Type B pancreatic cell (in vitro differentiated cells): Measurements from ENCODE around the gene ALDH1A1. TPM values are rescaled to one million over a fixed set of nuclear protein-coding genes. Genes with fewer than 3 reads are reported as not detected.

Source experiments
- DNase-seq: peaks from one replicate; pipeline ENCODE4 v3.0.0; 2021; ENCODE audit warnings: mixed read lengths; ENCODE audit not compliant: unreplicated experiment; ENCODE audit errors: extremely low spot score
- H3K27ac Mint-ChIP-seq: 2 replicates; pipeline ENCODE4 v1.8.0; 2021; ENCODE audit warnings: mild to moderate bottlenecking, mixed read lengths
- H3K27me3 Mint-ChIP-seq: 2 replicates; pipeline ENCODE4 v1.8.0; 2021; ENCODE audit warnings: mixed read lengths
- H3K36me3 Mint-ChIP-seq: 2 replicates; pipeline ENCODE4 v1.8.0; 2021; ENCODE audit warnings: mixed read lengths
- H3K4me1 Mint-ChIP-seq: one replicate; pipeline ENCODE4 v1.8.0; 2021; ENCODE audit warnings: mixed read lengths; ENCODE audit not compliant: unreplicated experiment
- H3K4me3 Mint-ChIP-seq: 2 replicates; pipeline ENCODE4 v1.8.0; 2021; ENCODE audit warnings: mild to moderate bottlenecking, mixed read lengths
- H3K9me3 Mint-ChIP-seq: 2 replicates; pipeline ENCODE4 v1.8.0; 2021; ENCODE audit warnings: mixed read lengths
- total RNA-seq: library from RNA; stranded (reverse); gene quantifications from 2 replicates; pipeline ENCODE4 v1.2.1, GENCODE V29; 2021; ENCODE audit warnings: low replicate concordance
- TF ChIP-seq, protein P1 (sequence below): fragments of 200-600 bp; sonication (generic); conservative IDR thresholded peaks from 2 replicates; pipeline ENCODE4 v1.5.0; 2021; ENCODE audit warnings: antibody characterized with exemption, mild to moderate bottlenecking

ALDH1A1 gene
- total RNA-seq, 1 donor from 2014 or later: 242 TPM

DNA sequence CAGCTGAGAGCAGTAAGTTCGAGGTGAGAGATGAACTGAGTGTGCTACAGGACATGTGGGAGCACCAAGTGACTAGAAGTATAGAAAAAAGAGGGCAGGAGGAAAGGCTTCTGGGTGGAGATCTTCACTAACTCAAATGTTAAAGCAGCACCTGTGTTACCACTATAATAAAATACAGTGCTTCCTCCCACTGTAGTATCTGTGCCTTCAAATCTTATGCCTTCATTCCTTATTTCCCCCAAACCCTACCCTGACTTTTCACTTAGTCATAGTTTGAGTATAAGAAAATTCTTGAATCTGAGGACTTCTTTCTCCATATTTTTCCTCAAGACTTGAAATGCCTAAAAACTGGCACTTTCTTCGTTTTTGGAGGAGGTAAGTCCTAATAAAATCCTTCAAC, 61.8 kb downstream of the ALDH1A1 start:
- H3K4me1 Mint-ChIP-seq: no peaks in the 10 kb centered on the region
- H3K27ac Mint-ChIP-seq: no peak overlapping the region
- no peaks in the 10 kb centered on the region for H3K9me3 Mint-ChIP-seq
- TF ChIP-seq, protein P1, sequence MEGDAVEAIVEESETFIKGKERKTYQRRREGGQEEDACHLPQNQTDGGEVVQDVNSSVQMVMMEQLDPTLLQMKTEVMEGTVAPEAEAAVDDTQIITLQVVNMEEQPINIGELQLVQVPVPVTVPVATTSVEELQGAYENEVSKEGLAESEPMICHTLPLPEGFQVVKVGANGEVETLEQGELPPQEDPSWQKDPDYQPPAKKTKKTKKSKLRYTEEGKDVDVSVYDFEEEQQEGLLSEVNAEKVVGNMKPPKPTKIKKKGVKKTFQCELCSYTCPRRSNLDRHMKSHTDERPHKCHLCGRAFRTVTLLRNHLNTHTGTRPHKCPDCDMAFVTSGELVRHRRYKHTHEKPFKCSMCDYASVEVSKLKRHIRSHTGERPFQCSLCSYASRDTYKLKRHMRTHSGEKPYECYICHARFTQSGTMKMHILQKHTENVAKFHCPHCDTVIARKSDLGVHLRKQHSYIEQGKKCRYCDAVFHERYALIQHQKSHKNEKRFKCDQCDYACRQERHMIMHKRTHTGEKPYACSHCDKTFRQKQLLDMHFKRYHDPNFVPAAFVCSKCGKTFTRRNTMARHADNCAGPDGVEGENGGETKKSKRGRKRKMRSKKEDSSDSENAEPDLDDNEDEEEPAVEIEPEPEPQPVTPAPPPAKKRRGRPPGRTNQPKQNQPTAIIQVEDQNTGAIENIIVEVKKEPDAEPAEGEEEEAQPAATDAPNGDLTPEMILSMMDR: no peak
- DNase-seq: no peak
- H3K36me3 Mint-ChIP-seq: no peaks in the 10 kb centered on the region
- no peak overlapping the region for H3K4me3 Mint-ChIP-seq
- no peaks in the 10 kb centered on the region for H3K27me3 Mint-ChIP-seq

DNA sequence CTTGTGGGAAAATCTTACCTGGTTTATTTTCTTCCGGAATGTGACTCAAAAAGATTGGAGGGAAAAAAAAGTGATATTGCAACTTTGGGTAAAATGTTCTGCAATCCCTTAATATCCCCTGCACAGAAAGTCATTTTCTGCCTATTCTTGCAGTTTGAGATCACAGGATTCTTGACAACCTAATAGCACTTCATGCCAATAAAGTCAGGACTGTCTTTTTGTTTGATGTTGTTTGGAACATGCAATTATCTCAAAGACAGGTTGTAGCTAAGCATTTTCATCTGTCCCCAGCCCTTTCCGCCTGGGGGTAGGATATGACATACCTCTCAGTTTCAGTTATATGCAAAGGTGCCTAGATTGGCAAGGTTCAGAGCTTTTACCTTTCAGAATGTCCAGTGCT, 63.9 kb downstream of the ALDH1A1 start:
- no peak overlapping the region for H3K4me3 Mint-ChIP-seq
- no peak for DNase-seq
- peaks cover 7% of the 10 kb centered on the region for H3K9me3 Mint-ChIP-seq
- H3K27me3 Mint-ChIP-seq: peaks cover 3% of the 10 kb centered on the region
- peaks cover 3% of the 10 kb centered on the region for H3K36me3 Mint-ChIP-seq
- peak overlapping the region; percentile 61 for H3K27ac Mint-ChIP-seq
- H3K4me1 Mint-ChIP-seq: no peaks in the 10 kb centered on the region
- TF ChIP-seq, protein P1: no peak

DNA sequence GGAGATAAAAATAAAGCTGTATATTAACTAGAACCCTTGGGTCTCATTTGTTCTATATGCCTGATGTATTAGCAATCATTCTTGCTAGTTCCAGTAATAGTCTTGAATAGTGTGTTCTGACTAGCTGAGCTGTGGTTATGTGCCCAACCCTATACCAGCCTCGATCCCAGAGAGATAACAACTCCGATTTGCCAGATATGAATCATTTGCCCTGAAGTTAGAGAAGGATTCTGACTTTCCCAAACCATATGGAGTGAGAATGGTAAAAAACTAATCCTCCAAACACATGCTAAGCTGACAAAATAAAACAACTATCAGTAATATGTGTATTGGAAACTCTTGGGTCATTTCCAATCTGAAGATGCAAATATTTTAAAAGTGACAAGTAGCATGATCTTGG, 64.8 kb downstream of the ALDH1A1 start:
- no peaks in the 10 kb centered on the region for H3K4me1 Mint-ChIP-seq
- peaks cover 3% of the 10 kb centered on the region for H3K27me3 Mint-ChIP-seq
- no peak for DNase-seq
- H3K36me3 Mint-ChIP-seq: peaks cover 3% of the 10 kb centered on the region
- H3K4me3 Mint-ChIP-seq: no peak overlapping the region
- H3K27ac Mint-ChIP-seq: no peak overlapping the region
- TF ChIP-seq, protein P1: no peak
- H3K9me3 Mint-ChIP-seq: peaks cover 15% of the 10 kb centered on the region

DNA sequence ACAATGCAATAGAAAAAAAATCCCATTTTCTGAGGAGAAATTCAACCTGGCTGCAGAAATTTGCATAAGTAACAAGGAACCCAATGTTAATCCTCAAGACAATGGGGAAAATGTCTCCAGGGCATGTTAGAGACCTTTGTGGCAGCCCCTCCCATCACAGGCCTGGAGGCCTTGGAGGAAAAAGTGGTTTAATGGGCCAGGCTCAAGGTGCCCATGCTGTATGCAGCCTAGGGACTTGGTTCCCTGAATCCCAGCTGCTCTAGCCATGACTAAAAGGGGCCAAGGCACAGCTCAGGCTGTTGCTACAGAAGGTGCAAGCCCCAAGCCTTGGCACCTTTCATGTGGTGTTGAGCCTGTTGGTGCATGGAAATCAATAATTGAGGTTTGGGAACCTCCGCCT, 66.5 kb downstream of the ALDH1A1 start:
- TF ChIP-seq, protein P1: no peak
- no peak for DNase-seq
- Mint-ChIP-seq H3K4me1 (no peaks in the 10 kb centered on the region), H3K9me3 (peaks cover 15% of the 10 kb centered on the region), H3K27ac (no peak overlapping the region), H3K4me3 (no peak overlapping the region), H3K27me3 (peaks cover 3% of the 10 kb centered on the region), H3K36me3 (peaks cover 3% of the 10 kb centered on the region)

DNA sequence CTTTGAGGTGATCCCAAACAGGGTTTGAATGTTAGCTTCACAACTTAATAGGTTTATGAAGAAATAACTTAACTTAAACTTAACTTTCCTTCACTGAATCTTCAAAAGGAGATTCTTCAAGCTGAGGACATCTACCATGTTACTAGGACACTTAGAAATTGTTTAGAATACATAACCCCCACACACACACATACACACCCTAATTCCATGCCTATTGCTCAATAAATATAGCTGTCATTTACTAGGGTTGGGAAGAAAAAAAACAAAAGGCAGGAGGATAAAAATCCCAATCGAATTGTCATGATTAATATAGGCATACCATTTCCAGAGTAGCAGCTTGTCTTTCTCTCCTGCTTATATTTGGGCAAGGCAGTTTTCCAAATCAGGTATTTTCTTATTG, 68.3 kb downstream of the ALDH1A1 start:
- Mint-ChIP-seq H3K4me3 (no peak overlapping the region), H3K36me3 (peaks cover 3% of the 10 kb centered on the region), H3K9me3 (peaks cover 17% of the 10 kb centered on the region), H3K27ac (peak overlapping the region; percentile 90), H3K27me3 (peaks cover 3% of the 10 kb centered on the region), H3K4me1 (no peaks in the 10 kb centered on the region)
- no peak for DNase-seq
- TF ChIP-seq, protein P1: no peak

DNA sequence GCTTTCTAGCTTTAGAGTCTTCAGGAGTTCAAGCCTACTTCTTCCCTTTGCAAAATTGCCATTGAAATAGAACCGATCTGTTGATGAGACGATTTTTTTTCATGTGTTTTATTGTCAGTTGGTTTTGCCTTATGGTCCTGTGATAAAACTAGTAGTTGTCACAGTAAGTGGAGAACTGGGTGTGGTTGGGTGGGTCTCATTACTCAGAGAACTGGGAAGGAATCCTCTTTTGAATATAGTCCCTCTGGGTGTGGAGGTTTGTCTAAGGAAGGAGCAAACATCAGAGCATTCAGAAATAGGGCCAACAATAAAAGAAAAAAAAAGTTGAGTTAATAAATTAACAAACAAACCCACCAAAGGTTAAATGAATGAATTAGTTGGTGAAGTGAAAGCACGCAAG, 69.0 kb downstream of the ALDH1A1 start:
- peaks cover 3% of the 10 kb centered on the region for H3K36me3 Mint-ChIP-seq
- H3K4me1 Mint-ChIP-seq: no peaks in the 10 kb centered on the region
- TF ChIP-seq, protein P1: no peak
- peak overlapping the region; percentile 90 for H3K27ac Mint-ChIP-seq
- DNase-seq: no peak
- H3K27me3 Mint-ChIP-seq: peaks cover 3% of the 10 kb centered on the region
- H3K9me3 Mint-ChIP-seq: peaks cover 18% of the 10 kb centered on the region
- no peak overlapping the region for H3K4me3 Mint-ChIP-seq
